Breast epithelium (tissue), 4 donors: ENCODE results near the gene MTURN. TPM values are rescaled to one million over a fixed set of nuclear protein-coding genes. Genes with fewer than 3 reads are reported as not detected.

ENCODE experiments used
- DNase-seq, 2 donors: peaks; one replicate each; pipeline ENCODE4 v3.0.0-alpha.2; 2019; ENCODE audit warnings: low spot score in 2 of 2
- H3K27ac ChIP-seq, 2 donors: fragments of 200-600 bp; sonication (generic) in 1 of 2; one replicate each; pipeline ENCODE4 v1.5.1; 2016 to 2019; ENCODE audit warnings: mild to moderate bottlenecking in 1 of 2
- H3K27me3 ChIP-seq, 2 donors: fragments of 200-600 bp; sonication (generic) in 1 of 2; one replicate each; pipeline versions ENCODE4 v1.5.1 to v1.6.0; 2017 to 2019; ENCODE audit warnings: control low read depth in 1 of 2, mild to moderate bottlenecking in 1 of 2
- H3K36me3 ChIP-seq: fragments of 200-600 bp; one replicate; pipeline ENCODE4 v1.5.1; 2019
- H3K4me1 ChIP-seq, 2 donors: fragments of 200-600 bp; sonication (generic); one replicate each; pipeline ENCODE4 v1.5.1; 2016 to 2019; ENCODE audit warnings: control low read depth in 1 of 2
- H3K4me3 ChIP-seq, 3 donors: fragments of 200-600 bp; sonication (generic); 1 replicate in 2 of 3; 2 replicates in 1 of 3; pipeline ENCODE4 v1.5.1; 2016 to 2019; ENCODE audit warnings: mild to moderate bottlenecking in 3 of 3, moderate library complexity in 2 of 3
- H3K9me3 ChIP-seq, 2 donors: fragments of 200-600 bp; sonication (generic) in 1 of 2; one replicate each; pipeline ENCODE4 v1.5.1; 2016 to 2019; ENCODE audit warnings: control low read depth in 1 of 2
- CTCF ChIP-seq, 3 donors: fragments of 450-650 bp; IDR thresholded peaks; one replicate each; pipeline ENCODE4 v1.5.1; 2016 to 2017; ENCODE audit warnings: antibody characterized with exemption in 3 of 3, mild to moderate bottlenecking in 3 of 3, moderate library complexity in 3 of 3
- POLR2A ChIP-seq: fragments of 450-650 bp; IDR thresholded peaks from one replicate; pipeline ENCODE4 v1.6.1; 2016; ENCODE audit warnings: antibody characterized with exemption, mild to moderate bottlenecking, moderate library complexity
- POLR2AphosphoS5 ChIP-seq, 3 donors: sonication (generic); formaldehyde crosslinking; IDR thresholded peaks; one replicate each; pipeline ENCODE4 v1.6.1; 2017; ENCODE audit warnings: antibody characterized with exemption in 3 of 3
- intact Hi-C: fragments of 100-400 bp; cut with DNase I; formaldehyde crosslinking; loops from one replicate; pipeline ENCODE4 v1.15.1; 2023; ENCODE audit warnings: low total_unique reads
- total RNA-seq, 3 donors: library from RNA; depleted of rRNA; stranded (reverse); fragments of >200 nt; gene quantifications; one replicate each; pipeline ENCODE4 v1.1.0, GENCODE V29; 2016

Gene MTURN
- total RNA-seq, 3 donors from 2014 or later: 56.0 to 199 (median 62.5) TPM

GRCh38 chr7:30117896-30118295 lies 16.9 kb upstream of the MTURN start:
- TF ChIP-seq CTCF (IDR thresholded peaks at IDR 0.05): no peak
- no peak for TF ChIP-seq POLR2A
- TF ChIP-seq POLR2AphosphoS5 (IDR thresholded peaks at IDR 0.05): no peak
- Histone ChIP-seq H3K4me1 (no peaks in the 10 kb centered on the region), H3K4me3 (no peak overlapping the region), H3K27ac (no peak overlapping the region), H3K36me3 (no peaks in the 10 kb centered on the region), H3K27me3 (no peaks in the 10 kb centered on the region), H3K9me3 (peaks cover 0 to 7% of the 10 kb centered on the region in 2 donors)
- DNase-seq: no peak
- intact Hi-C loops: no loop called here

- no peak for DNase-seq
- TF ChIP-seq POLR2A (no peak), POLR2AphosphoS5 (IDR thresholded peaks at IDR 0.05) (no peak), CTCF (IDR thresholded peaks at IDR 0.05) (no peak)
- no peak overlapping the region for H3K4me3 ChIP-seq
- intact Hi-C loops: no loop called here
- no peaks in the 10 kb centered on the region for H3K9me3 ChIP-seq
- no peaks in the 10 kb centered on the region for H3K27me3 ChIP-seq
- H3K27ac ChIP-seq: no peak overlapping the region
- no peaks in the 10 kb centered on the region for H3K4me1 ChIP-seq
- H3K36me3 ChIP-seq: no peaks in the 10 kb centered on the region
These were observed 14.8 kb upstream of the MTURN start for GRCh38 chr7:30119890-30120577.

- DNase-seq: no peak
- H3K36me3 ChIP-seq: no peaks in the 10 kb centered on the region
- no peak for TF ChIP-seq CTCF (IDR thresholded peaks at IDR 0.05)
- TF ChIP-seq POLR2AphosphoS5 (IDR thresholded peaks at IDR 0.05): no peak
- TF ChIP-seq POLR2A: no peak
- intact Hi-C loops: no loop called here
- H3K4me1 ChIP-seq: no peaks in the 10 kb centered on the region
- H3K27ac ChIP-seq: peak overlapping the region; percentile 92 to 94
- H3K27me3 ChIP-seq: no peaks in the 10 kb centered on the region
- no peaks in the 10 kb centered on the region for H3K9me3 ChIP-seq
- peak overlapping the region; percentile 85 to 99 (median 91) for H3K4me3 ChIP-seq
These were observed 813 bp upstream of the MTURN start for GRCh38 chr7:30133736-30134610.

GRCh38 chr7:30135301-30136116 lies 723 bp downstream of the MTURN start:
- intact Hi-C loops: no loop called here
- Histone ChIP-seq H3K27ac (peak overlapping the region; percentile 92 to 94), H3K4me1 (no peaks in the 10 kb centered on the region), H3K4me3 (peak overlapping the region; percentile 85 to 99 (median 91)), H3K36me3 (no peaks in the 10 kb centered on the region), H3K27me3 (no peaks in the 10 kb centered on the region), H3K9me3 (no peaks in the 10 kb centered on the region)
- peak; percentile 50 to 59 for DNase-seq
- TF ChIP-seq CTCF (IDR thresholded peaks at IDR 0.05) (peak in 1 of 3 donors; percentile 18), POLR2A (no peak), POLR2AphosphoS5 (IDR thresholded peaks at IDR 0.05) (peak; percentile 15 to 33 (median 33))
